GM19240 (cell line): ENCODE data around the gene ALKBH3.

Experiments used
- DNase-seq: peaks from one replicate; pipeline ENCODE4 v3.0.0; 2011; ENCODE audit warnings: low spot score; ENCODE audit not compliant: insufficient read length

ALKBH3 gene

GRCh38 chr11:43937434-43938411, 57.1 kb downstream of the ALKBH3 start:
- DNase-seq: no peak

- no peak for DNase-seq
Measured at GRCh38 chr11:43941257-43941994, 60.8 kb downstream of the ALKBH3 start.

- DNase-seq: no peak
Measured at GRCh38 chr11:43942662-43943371, 62.2 kb downstream of the ALKBH3 start.

GRCh38 chr11:43943372-43943930, 62.8 kb downstream of the ALKBH3 start:
- DNase-seq: no peak

GRCh38 chr11:43943931-43944751, 63.5 kb downstream of the ALKBH3 start:
- no peak for DNase-seq

- DNase-seq: peak; percentile 67
Measured at GRCh38 chr11:43944761-43945311, 64.2 kb downstream of the ALKBH3 start.

- DNase-seq: no peak
Measured at GRCh38 chr11:43947003-43947500, 66.4 kb downstream of the ALKBH3 start.

- no peak for DNase-seq
Measured at GRCh38 chr11:43947815-43948214, 67.2 kb downstream of the ALKBH3 start.

- DNase-seq: no peak
Measured at GRCh38 chr11:43948341-43949225, 68.0 kb downstream of the ALKBH3 start.

- no peak for DNase-seq
Measured at GRCh38 chr11:43950311-43950855, 69.8 kb downstream of the ALKBH3 start.

- DNase-seq: no peak
Measured at GRCh38 chr11:43951231-43951630, 70.6 kb downstream of the ALKBH3 start.

GRCh38 chr11:43952020-43952400, 71.4 kb downstream of the ALKBH3 start:
- no peak for DNase-seq

GRCh38 chr11:43952401-43953342, 72.0 kb downstream of the ALKBH3 start:
- DNase-seq: no peak

- no peak for DNase-seq
Measured at GRCh38 chr11:43953521-43953920, 72.9 kb downstream of the ALKBH3 start.

GRCh38 chr11:43954241-43954640, 73.6 kb downstream of the ALKBH3 start:
- DNase-seq: no peak

- no peak for DNase-seq
Measured at GRCh38 chr11:43955381-43956118, 74.9 kb downstream of the ALKBH3 start.

- DNase-seq: no peak
Measured at GRCh38 chr11:43957571-43957970, 76.9 kb downstream of the ALKBH3 start.
